Measurements from ENCODE around the gene REV3L.
"Not testable (repeated sequence)": the region's sequence is repeated elsewhere in the genome, so short reads cannot be mapped to it uniquely, and the experiment has no call there.

Gene REV3L

DNA sequence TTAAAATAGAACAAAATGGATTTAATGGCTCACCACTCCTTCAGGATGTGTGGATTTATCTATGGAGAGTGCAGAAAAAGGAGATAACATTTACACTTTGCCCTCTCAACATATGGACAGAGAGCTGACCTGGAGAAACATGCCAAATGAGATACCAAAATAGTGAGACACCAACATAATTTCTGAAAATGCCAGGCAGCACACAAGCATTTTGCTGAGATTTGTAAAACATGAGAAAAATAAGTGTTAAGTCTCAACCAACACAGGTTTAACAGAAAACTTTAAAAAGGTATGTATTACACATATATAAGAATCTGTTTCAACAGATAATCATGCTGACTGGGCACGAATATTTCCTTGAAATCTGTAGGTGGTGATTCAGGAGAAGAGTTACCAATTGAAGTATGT, 145.2 kb downstream of the REV3L start:
- DNase-seq (ENCODE audit: low read depth): no peak
- H3K4me3 ChIP-seq (ENCODE audit: low read depth, low read length): no peak overlapping the region
- TF ChIP-seq MYC (IDR thresholded peaks at IDR 0.05; ENCODE audit: low read depth, low read length) (no peak), POLR2A (IDR thresholded peaks at IDR 0.05; ENCODE audit: extremely low read depth, insufficient read length) (no peak)
- TF ChIP-seq, protein P1, sequence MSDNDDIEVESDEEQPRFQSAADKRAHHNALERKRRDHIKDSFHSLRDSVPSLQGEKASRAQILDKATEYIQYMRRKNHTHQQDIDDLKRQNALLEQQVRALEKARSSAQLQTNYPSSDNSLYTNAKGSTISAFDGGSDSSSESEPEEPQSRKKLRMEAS (IDR thresholded peaks at IDR 0.05; ENCODE audit: low read depth, low read length): no peak
- TF ChIP-seq, protein P2, sequence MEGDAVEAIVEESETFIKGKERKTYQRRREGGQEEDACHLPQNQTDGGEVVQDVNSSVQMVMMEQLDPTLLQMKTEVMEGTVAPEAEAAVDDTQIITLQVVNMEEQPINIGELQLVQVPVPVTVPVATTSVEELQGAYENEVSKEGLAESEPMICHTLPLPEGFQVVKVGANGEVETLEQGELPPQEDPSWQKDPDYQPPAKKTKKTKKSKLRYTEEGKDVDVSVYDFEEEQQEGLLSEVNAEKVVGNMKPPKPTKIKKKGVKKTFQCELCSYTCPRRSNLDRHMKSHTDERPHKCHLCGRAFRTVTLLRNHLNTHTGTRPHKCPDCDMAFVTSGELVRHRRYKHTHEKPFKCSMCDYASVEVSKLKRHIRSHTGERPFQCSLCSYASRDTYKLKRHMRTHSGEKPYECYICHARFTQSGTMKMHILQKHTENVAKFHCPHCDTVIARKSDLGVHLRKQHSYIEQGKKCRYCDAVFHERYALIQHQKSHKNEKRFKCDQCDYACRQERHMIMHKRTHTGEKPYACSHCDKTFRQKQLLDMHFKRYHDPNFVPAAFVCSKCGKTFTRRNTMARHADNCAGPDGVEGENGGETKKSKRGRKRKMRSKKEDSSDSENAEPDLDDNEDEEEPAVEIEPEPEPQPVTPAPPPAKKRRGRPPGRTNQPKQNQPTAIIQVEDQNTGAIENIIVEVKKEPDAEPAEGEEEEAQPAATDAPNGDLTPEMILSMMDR (IDR thresholded peaks at IDR 0.05; ENCODE audit: low read depth, low read length): no peak

DNA sequence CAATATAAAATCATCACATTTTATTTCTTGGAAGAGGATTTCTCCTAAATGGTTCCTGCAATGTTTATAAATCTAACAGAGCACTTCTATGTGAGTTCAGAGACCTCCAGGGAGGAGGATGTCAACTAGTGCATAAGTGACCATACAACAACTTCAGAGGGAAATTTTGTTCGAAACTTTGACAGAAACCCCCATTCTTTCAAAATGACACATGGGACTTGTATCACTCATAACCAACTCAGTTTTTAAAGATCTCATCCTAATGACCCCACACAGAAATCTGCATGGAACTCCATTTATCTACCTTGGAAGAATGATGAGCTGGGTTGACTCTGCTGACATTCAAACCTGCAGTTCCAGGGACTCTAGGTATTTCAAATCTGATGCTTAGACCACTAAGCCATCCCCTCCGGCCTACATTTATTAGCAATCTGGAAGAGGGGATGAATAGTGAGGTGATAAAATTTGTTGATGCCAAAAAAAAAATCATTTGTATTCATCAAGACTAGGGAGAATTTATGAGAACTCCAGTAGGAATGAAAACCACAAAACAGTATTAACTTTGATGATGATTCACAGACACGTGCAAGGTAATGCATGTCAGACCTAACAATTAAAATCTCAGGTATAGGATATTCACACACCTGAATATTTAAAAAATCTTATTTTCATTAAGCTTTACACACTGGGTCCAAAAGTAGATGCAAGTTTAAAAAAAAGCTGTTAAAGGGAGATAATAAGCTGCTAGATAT, 153.0 kb downstream of the REV3L start:
- TF ChIP-seq, protein P1 (IDR thresholded peaks at IDR 0.05; ENCODE audit: low read depth, low read length): no peak
- TF ChIP-seq MYC (IDR thresholded peaks at IDR 0.05; ENCODE audit: low read depth, low read length): no peak
- TF ChIP-seq POLR2A (IDR thresholded peaks at IDR 0.05; ENCODE audit: extremely low read depth, insufficient read length): no peak
- TF ChIP-seq, protein P2 (IDR thresholded peaks at IDR 0.05; ENCODE audit: low read depth, low read length): no peak
- H3K4me3 ChIP-seq (ENCODE audit: low read depth, low read length): no peak overlapping the region
- DNase-seq (ENCODE audit: low read depth): no peak

DNA sequence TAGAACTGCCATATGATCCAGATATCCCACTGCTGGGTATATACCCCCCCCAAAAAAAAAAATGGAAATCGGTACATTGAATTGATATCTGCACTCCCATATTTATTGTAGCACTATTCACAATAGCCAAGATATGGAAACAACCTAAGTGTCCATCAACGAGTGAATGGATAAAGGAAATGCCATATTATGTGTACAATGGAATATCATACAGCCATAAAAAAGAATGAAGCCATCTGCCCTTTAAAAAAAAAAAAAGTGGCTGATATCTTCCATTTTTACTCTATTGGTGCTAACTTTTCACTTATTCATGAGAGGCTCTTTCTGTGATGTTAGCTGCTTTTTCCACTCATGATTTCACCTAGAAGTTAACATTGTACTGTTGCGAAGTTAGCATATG, 156.5 kb downstream of the REV3L start:
- no peak overlapping the region for H3K4me3 ChIP-seq (ENCODE audit: low read depth, low read length)
- no peak for DNase-seq (ENCODE audit: low read depth)
- TF ChIP-seq, protein P1 (IDR thresholded peaks at IDR 0.05; ENCODE audit: low read depth, low read length): no peak
- TF ChIP-seq MYC (IDR thresholded peaks at IDR 0.05; ENCODE audit: low read depth, low read length) (no peak), POLR2A (IDR thresholded peaks at IDR 0.05; ENCODE audit: extremely low read depth, insufficient read length) (no peak)
- TF ChIP-seq, protein P2 (IDR thresholded peaks at IDR 0.05; ENCODE audit: low read depth, low read length): no peak

DNA sequence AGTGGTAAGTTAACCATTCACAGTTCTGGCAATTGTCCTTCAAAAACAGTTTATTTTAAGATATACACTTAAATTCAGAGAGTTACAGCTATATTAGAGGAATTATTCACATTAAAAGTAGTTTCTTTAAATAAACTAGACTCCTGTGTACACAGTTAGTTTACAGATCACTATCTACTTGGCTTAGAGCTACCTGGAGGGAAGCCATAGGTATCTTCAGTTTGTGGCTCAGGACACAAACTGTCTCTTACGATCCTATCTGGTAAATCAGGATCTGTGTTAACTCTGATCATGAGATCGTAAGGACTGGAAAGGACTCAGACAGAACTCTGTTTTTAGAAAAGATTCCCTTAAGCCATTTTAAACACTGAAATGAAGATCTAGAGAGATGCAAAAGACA, 160.9 kb downstream of the REV3L start:
- H3K4me3 ChIP-seq (ENCODE audit: low read depth, low read length): no peak overlapping the region
- TF ChIP-seq POLR2A (IDR thresholded peaks at IDR 0.05; ENCODE audit: extremely low read depth, insufficient read length): no peak
- TF ChIP-seq, protein P2 (IDR thresholded peaks at IDR 0.05; ENCODE audit: low read depth, low read length): no peak
- TF ChIP-seq, protein P1 (IDR thresholded peaks at IDR 0.05; ENCODE audit: low read depth, low read length): no peak
- TF ChIP-seq MYC (IDR thresholded peaks at IDR 0.05; ENCODE audit: low read depth, low read length): no peak
- DNase-seq (ENCODE audit: low read depth): no peak

DNA sequence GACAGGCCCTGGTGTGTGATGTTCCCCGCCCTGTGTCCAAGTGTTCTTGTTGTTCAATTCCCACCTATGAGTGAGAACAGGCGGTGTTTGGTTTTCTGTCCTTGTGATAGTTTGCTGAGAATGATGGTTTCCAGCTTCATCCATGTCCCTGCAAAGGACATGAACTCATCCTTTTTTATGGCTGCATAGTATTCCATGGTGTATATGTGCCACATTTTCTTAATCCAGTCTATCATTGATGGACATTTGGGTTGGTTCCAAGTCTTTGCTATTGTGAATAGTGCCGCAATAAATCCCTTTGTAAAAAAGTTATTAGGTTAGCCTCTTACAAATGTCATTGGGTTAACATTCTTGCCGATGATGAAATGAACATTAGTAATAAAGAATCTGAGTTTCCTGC, 175.1 kb downstream of the REV3L start:
- not testable (repeated sequence) for DNase-seq (ENCODE audit: low read depth); H3K4me3 ChIP-seq (ENCODE audit: low read depth, low read length)

DNA sequence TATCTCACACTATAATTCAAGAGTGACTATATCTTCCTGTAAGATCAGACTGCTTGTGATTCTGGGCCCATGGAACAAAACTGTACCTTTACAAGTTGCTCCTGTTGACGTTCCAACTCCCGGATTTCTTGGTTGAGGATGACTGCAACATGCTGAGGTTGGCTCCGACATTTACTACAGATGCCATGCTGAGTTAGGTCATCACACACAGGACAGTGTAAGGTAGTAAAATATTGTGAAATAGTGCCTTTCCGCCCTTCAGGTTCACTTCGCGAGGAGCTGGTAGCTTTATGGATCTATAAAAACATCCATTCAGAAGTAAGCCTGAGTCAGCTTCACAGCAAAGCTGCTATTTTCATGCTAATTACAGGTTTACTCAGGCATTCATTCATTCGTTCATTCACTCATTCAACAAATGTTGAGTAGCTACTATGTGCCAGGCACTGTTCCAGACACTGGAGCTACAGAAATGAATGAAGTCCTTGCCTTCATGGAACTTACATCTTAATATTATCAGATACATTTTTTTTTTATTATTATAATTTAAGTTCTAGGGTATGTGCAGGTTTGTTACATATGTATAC, 175.7 kb downstream of the REV3L start:
- TF ChIP-seq POLR2A (IDR thresholded peaks at IDR 0.05; ENCODE audit: extremely low read depth, insufficient read length) (no peak), MYC (IDR thresholded peaks at IDR 0.05; ENCODE audit: low read depth, low read length) (no peak)
- TF ChIP-seq, protein P2 (IDR thresholded peaks at IDR 0.05; ENCODE audit: low read depth, low read length): no peak

More for the DNA sequence above, 175.7 kb downstream of the REV3L start:
- DNase-seq (ENCODE audit: low read depth): no peak
- no peak overlapping the region for H3K4me3 ChIP-seq (ENCODE audit: low read depth, low read length)
